ENCODE measurements around the gene GLP1R. TPM values are rescaled to one million over a fixed set of nuclear protein-coding genes. Genes with fewer than 3 reads are reported as not detected.

Gene GLP1R
- total and polyA plus RNA-seq, 5 donors from 2014 or later, result not detected

- no peak for ATAC-seq (ENCODE audit: low read depth in 2 of 2)
- no peak for DNase-seq
- Histone ChIP-seq H3K27ac (ENCODE audit: insufficient read depth, low read length, poor library complexity, severe bottlenecking) (no peak overlapping the region), H3K4me3 (ENCODE audit: low read depth, low read length) (no peak overlapping the region), H3K27me3 (ENCODE audit: control insufficient read depth, insufficient read depth, low read length) (peaks cover 20% of the 10 kb centered on the region), H3K36me3 (ENCODE audit: control insufficient read depth, insufficient read depth, low read length) (no peaks in the 10 kb centered on the region), H3K4me1 (ENCODE audit: control insufficient read depth, insufficient read depth, low read length, poor library complexity, severe bottlenecking) (no peaks in the 10 kb centered on the region), H3K9me3 (ENCODE audit: control insufficient read depth in 2 of 2, low read length in 2 of 2) (no peaks in the 10 kb centered on the region)
- no peaks in the 10 kb centered on the region for H3K9me3 Mint-ChIP-seq
- no peak overlapping the region for H3K27ac Mint-ChIP-seq
- H3K36me3 Mint-ChIP-seq, result no peaks in the 10 kb centered on the region
- H3K4me1 Mint-ChIP-seq, result peaks cover 0 to 5% (median 0%) of the 10 kb centered on the region in 4 donors
- H3K4me3 Mint-ChIP-seq, result no peak overlapping the region
- peaks cover 33% of the 10 kb centered on the region for H3K27me3 Mint-ChIP-seq
Observed at GRCh38 chr6:39035681-39036080, 12.9 kb upstream of the GLP1R start.

GRCh38 chr6:39037082-39037508 lies 11.5 kb upstream of the GLP1R start:
- Mint-ChIP-seq H3K27me3 (peaks cover 26% of the 10 kb centered on the region), H3K36me3 (no peaks in the 10 kb centered on the region), H3K9me3 (no peaks in the 10 kb centered on the region), H3K27ac (no peak overlapping the region), H3K4me3 (no peak overlapping the region), H3K4me1 (peaks cover 0 to 5% (median 0%) of the 10 kb centered on the region in 4 donors)
- no peaks in the 10 kb centered on the region for H3K4me1 ChIP-seq (ENCODE audit: control insufficient read depth, insufficient read depth, low read length, poor library complexity, severe bottlenecking)
- DNase-seq, result no peak
- H3K4me3 ChIP-seq (ENCODE audit: low read depth, low read length), result no peak overlapping the region
- no peak for ATAC-seq (ENCODE audit: low read depth in 2 of 2)
- H3K36me3 ChIP-seq (ENCODE audit: control insufficient read depth, insufficient read depth, low read length), result no peaks in the 10 kb centered on the region
- H3K9me3 ChIP-seq (ENCODE audit: control insufficient read depth in 2 of 2, low read length in 2 of 2), result no peaks in the 10 kb centered on the region
- peaks cover 20% of the 10 kb centered on the region for H3K27me3 ChIP-seq (ENCODE audit: control insufficient read depth, insufficient read depth, low read length)
- no peak overlapping the region for H3K27ac ChIP-seq (ENCODE audit: insufficient read depth, low read length, poor library complexity, severe bottlenecking)

- peaks cover 25% of the 10 kb centered on the region for H3K27me3 Mint-ChIP-seq
- H3K4me1 Mint-ChIP-seq, result peaks cover 0 to 5% (median 0%) of the 10 kb centered on the region in 4 donors
Observed at GRCh38 chr6:39037707-39038106, 10.9 kb upstream of the GLP1R start.

GRCh38 chr6:39040080-39040673 lies 8.4 kb upstream of the GLP1R start:
- H3K9me3 Mint-ChIP-seq, result no peaks in the 10 kb centered on the region
- no peak overlapping the region for H3K27ac Mint-ChIP-seq
- Histone ChIP-seq H3K4me1 (ENCODE audit: control insufficient read depth, insufficient read depth, low read length, poor library complexity, severe bottlenecking) (no peaks in the 10 kb centered on the region), H3K27ac (ENCODE audit: insufficient read depth, low read length, poor library complexity, severe bottlenecking) (no peak overlapping the region), H3K4me3 (ENCODE audit: low read depth, low read length) (no peak overlapping the region), H3K27me3 (ENCODE audit: control insufficient read depth, insufficient read depth, low read length) (peaks cover 7% of the 10 kb centered on the region), H3K9me3 (ENCODE audit: control insufficient read depth in 2 of 2, low read length in 2 of 2) (no peaks in the 10 kb centered on the region), H3K36me3 (ENCODE audit: control insufficient read depth, insufficient read depth, low read length) (no peaks in the 10 kb centered on the region)
- peaks cover 0 to 5% (median 0%) of the 10 kb centered on the region in 4 donors for H3K4me1 Mint-ChIP-seq
- ATAC-seq (ENCODE audit: low read depth in 2 of 2) (no peak), DNase-seq (no peak)
- no peak overlapping the region for H3K4me3 Mint-ChIP-seq
- peaks cover 18% of the 10 kb centered on the region for H3K27me3 Mint-ChIP-seq
- no peaks in the 10 kb centered on the region for H3K36me3 Mint-ChIP-seq

More at GRCh38 chr6:39037707-39038106, 10.9 kb upstream of the GLP1R start:
- Mint-ChIP-seq H3K9me3 (no peaks in the 10 kb centered on the region), H3K4me3 (no peak overlapping the region), H3K36me3 (no peaks in the 10 kb centered on the region), H3K27ac (no peak overlapping the region)
- Histone ChIP-seq H3K27ac (ENCODE audit: insufficient read depth, low read length, poor library complexity, severe bottlenecking) (no peak overlapping the region), H3K9me3 (ENCODE audit: control insufficient read depth in 2 of 2, low read length in 2 of 2) (no peaks in the 10 kb centered on the region), H3K4me3 (ENCODE audit: low read depth, low read length) (no peak overlapping the region), H3K36me3 (ENCODE audit: control insufficient read depth, insufficient read depth, low read length) (no peaks in the 10 kb centered on the region), H3K4me1 (ENCODE audit: control insufficient read depth, insufficient read depth, low read length, poor library complexity, severe bottlenecking) (no peaks in the 10 kb centered on the region), H3K27me3 (ENCODE audit: control insufficient read depth, insufficient read depth, low read length) (peaks cover 19% of the 10 kb centered on the region)
- DNase-seq (no peak), ATAC-seq (ENCODE audit: low read depth in 2 of 2) (no peak)

DNA sequence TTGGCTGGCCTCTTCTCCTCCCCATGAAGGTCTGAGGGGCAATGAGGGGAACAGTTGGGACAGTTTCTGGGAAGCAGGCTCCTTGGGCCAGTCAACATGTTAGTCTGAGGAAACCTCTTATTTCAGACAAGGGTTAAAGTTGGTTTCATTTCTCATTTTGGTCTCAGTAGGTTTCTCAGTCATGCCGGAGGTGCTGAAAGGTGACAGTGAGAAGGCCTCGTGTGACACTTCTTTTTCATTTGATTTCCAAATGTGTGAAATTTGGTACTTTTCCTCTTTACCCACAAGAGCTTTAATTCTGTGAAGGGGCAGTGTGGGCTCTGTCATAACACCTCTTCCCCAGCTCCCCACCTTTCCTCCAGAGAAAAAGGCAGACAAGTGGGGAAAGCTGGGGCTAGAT lies 7.5 kb upstream of the GLP1R start:
- Mint-ChIP-seq H3K9me3 (no peaks in the 10 kb centered on the region), H3K36me3 (no peaks in the 10 kb centered on the region), H3K27ac (no peak overlapping the region), H3K4me1 (peaks cover 0 to 5% (median 0%) of the 10 kb centered on the region in 4 donors), H3K4me3 (no peak overlapping the region), H3K27me3 (peaks cover 10% of the 10 kb centered on the region)
- H3K9me3 ChIP-seq (ENCODE audit: control insufficient read depth in 2 of 2, low read length in 2 of 2), result no peaks in the 10 kb centered on the region
- H3K36me3 ChIP-seq (ENCODE audit: control insufficient read depth, insufficient read depth, low read length), result no peaks in the 10 kb centered on the region
- no peaks in the 10 kb centered on the region for H3K4me1 ChIP-seq (ENCODE audit: control insufficient read depth, insufficient read depth, low read length, poor library complexity, severe bottlenecking)
- DNase-seq (no peak), ATAC-seq (ENCODE audit: low read depth in 2 of 2) (no peak)
- no peak overlapping the region for H3K27ac ChIP-seq (ENCODE audit: insufficient read depth, low read length, poor library complexity, severe bottlenecking)
- H3K27me3 ChIP-seq (ENCODE audit: control insufficient read depth, insufficient read depth, low read length), result peaks cover 7% of the 10 kb centered on the region
- no peak overlapping the region for H3K4me3 ChIP-seq (ENCODE audit: low read depth, low read length)

DNA sequence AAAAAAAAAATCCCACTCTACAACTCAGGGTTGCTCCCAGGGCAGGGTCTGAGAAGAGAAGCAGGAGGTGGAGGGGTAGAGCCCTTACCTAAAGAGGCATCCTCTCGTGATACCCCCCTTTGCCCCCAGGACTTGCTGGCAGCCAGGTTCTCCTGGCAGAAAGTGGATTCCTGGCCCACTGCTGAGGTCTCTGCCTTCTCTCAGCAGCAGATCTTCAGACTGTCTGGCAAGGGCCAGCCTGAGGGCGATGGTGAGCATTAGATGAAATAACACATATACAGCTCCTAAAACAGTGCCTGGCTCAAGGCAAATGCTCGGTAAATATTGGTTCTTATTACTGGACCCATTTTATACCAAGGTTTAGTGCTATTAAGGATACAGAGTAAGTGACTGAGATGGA lies 4.8 kb upstream of the GLP1R start:
- no peaks in the 10 kb centered on the region for H3K9me3 ChIP-seq (ENCODE audit: control insufficient read depth in 2 of 2, low read length in 2 of 2)
- ATAC-seq (ENCODE audit: low read depth in 2 of 2) (no peak), DNase-seq (no peak)
- H3K27me3 ChIP-seq (ENCODE audit: control insufficient read depth, insufficient read depth, low read length), result peaks cover 5% of the 10 kb centered on the region
- Mint-ChIP-seq H3K27me3 (peaks cover 21% of the 10 kb centered on the region), H3K4me1 (peaks cover 0 to under 1% (median 0%) of the 10 kb centered on the region in 4 donors), H3K36me3 (no peaks in the 10 kb centered on the region), H3K4me3 (no peak overlapping the region), H3K27ac (no peak overlapping the region), H3K9me3 (peaks cover 0 to 2% (median 0%) of the 10 kb centered on the region in 7 donors)
- H3K4me3 ChIP-seq (ENCODE audit: low read depth, low read length), result no peak overlapping the region
- H3K36me3 ChIP-seq (ENCODE audit: control insufficient read depth, insufficient read depth, low read length), result no peaks in the 10 kb centered on the region
- no peaks in the 10 kb centered on the region for H3K4me1 ChIP-seq (ENCODE audit: control insufficient read depth, insufficient read depth, low read length, poor library complexity, severe bottlenecking)
- no peak overlapping the region for H3K27ac ChIP-seq (ENCODE audit: insufficient read depth, low read length, poor library complexity, severe bottlenecking)

DNA sequence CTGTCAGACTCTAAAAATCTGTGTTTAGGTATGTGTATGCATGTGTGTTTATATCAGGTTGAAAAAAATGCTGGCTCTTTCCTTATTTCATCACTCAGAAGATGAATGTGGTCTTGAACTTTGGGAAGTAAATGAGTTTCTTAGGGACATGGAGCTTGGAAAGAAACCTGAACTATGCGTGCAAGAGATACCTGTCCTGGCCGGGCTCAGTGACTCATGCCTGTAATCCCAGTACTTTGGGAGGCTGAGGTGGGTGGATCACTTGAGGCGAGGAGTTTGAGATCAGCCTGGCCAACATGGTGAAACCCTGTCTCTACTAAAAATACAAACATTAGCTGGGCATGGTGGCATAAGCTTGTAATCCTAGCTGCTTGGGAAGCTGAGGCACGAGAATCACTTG lies 4.4 kb upstream of the GLP1R start:
- Mint-ChIP-seq H3K27me3 (peaks cover 22% of the 10 kb centered on the region), H3K36me3 (no peaks in the 10 kb centered on the region)

More for the DNA sequence above, 4.4 kb upstream of the GLP1R start:
- H3K4me3 ChIP-seq (ENCODE audit: low read depth, low read length), result no peak overlapping the region
- no peaks in the 10 kb centered on the region for H3K36me3 ChIP-seq (ENCODE audit: control insufficient read depth, insufficient read depth, low read length)
- H3K27ac Mint-ChIP-seq, result no peak overlapping the region
- no peak overlapping the region for H3K4me3 Mint-ChIP-seq
- H3K4me1 Mint-ChIP-seq, result peaks cover 0 to 2% (median 0%) of the 10 kb centered on the region in 4 donors
- ATAC-seq (ENCODE audit: low read depth in 2 of 2) (no peak), DNase-seq (no peak)
- no peaks in the 10 kb centered on the region for H3K9me3 ChIP-seq (ENCODE audit: control insufficient read depth in 2 of 2, low read length in 2 of 2)
- H3K27me3 ChIP-seq (ENCODE audit: control insufficient read depth, insufficient read depth, low read length), result peaks cover 5% of the 10 kb centered on the region
- no peak overlapping the region for H3K27ac ChIP-seq (ENCODE audit: insufficient read depth, low read length, poor library complexity, severe bottlenecking)
- H3K9me3 Mint-ChIP-seq, result peaks cover 0 to 2% (median 0%) of the 10 kb centered on the region in 7 donors
- peaks cover 2% of the 10 kb centered on the region for H3K4me1 ChIP-seq (ENCODE audit: control insufficient read depth, insufficient read depth, low read length, poor library complexity, severe bottlenecking)
